Neuronal stem cell (in vitro differentiated cells): ENCODE data around the gene CDH20.

ENCODE experiments used
- DNase-seq: peaks from one replicate; pipeline ENCODE4 v3.0.0-alpha.2; 2013; ENCODE audit warnings: low spot score
- H2AFZ ChIP-seq: one replicate; pipeline ENCODE4 v1.6.1; 2013; ENCODE audit warnings: mild to moderate bottlenecking, low read length, inconsistent platforms
- H2AK5ac ChIP-seq: 2 replicates; pipeline ENCODE4 v1.6.1; 2013; ENCODE audit warnings: low read depth, mild to moderate bottlenecking, inconsistent platforms, low read length, moderate library complexity, mixed read lengths
- H2BK120ac ChIP-seq: 2 replicates; pipeline ENCODE4 v1.6.1; 2013; ENCODE audit warnings: low read depth, mild to moderate bottlenecking, inconsistent platforms, low read length, moderate library complexity, mixed read lengths
- H2BK12ac ChIP-seq: one replicate; pipeline ENCODE4 v1.6.1; 2013; ENCODE audit warnings: low read length, inconsistent platforms
- H2BK15ac ChIP-seq: 2 replicates; pipeline ENCODE4 v1.6.1; 2013; ENCODE audit warnings: mild to moderate bottlenecking, low read length, inconsistent platforms, mixed read lengths
- H2BK5ac ChIP-seq: one replicate; pipeline ENCODE4 v1.6.1; 2013; ENCODE audit warnings: inconsistent platforms, mild to moderate bottlenecking, low read length, moderate library complexity
- H3K14ac ChIP-seq: one replicate; pipeline ENCODE4 v1.6.1; 2013; ENCODE audit warnings: low read length, inconsistent platforms
- H3K18ac ChIP-seq: 2 replicates; pipeline ENCODE4 v1.6.1; 2013; ENCODE audit warnings: low read length, inconsistent platforms
- H3K23ac ChIP-seq: 2 replicates; pipeline ENCODE4 v1.6.1; 2013; ENCODE audit warnings: low read depth, mild to moderate bottlenecking, mixed read lengths, low read length, inconsistent platforms; ENCODE audit not compliant: poor library complexity
- H3K27ac ChIP-seq: replicated peaks from 3 replicates; pipeline ENCODE4 v1.5.1; 2013; ENCODE audit warnings: low read length, inconsistent platforms
- H3K27me3 ChIP-seq, 3 experiments: 2 replicates each; pipeline ENCODE4 v1.6.1; 2013; ENCODE audit warnings: low read length in 3 of 3, mild to moderate bottlenecking in 2 of 3, inconsistent platforms in 1 of 3, low read depth in 1 of 3, mixed read lengths in 1 of 3, moderate library complexity in 1 of 3; ENCODE audit not compliant: control insufficient read depth in 3 of 3, insufficient read depth in 3 of 3
- H3K36me3 ChIP-seq, 2 donors: replicated peaks in 1 of 2; 2 replicates each; pipeline ENCODE4 v1.6.1; 2013; ENCODE audit warnings: low read length in 2 of 2; ENCODE audit not compliant: control insufficient read depth in 2 of 2, insufficient read depth in 2 of 2
- H3K4ac ChIP-seq: 2 replicates; pipeline ENCODE4 v1.6.1; 2013; ENCODE audit warnings: inconsistent platforms, mild to moderate bottlenecking, low read length, moderate library complexity
- H3K4me1 ChIP-seq, 2 donors: 1 replicate in 1 of 2; 2 replicates in 1 of 2; pipeline ENCODE4 v1.6.1; 2013; ENCODE audit warnings: low read length in 2 of 2, low read depth in 1 of 2; ENCODE audit not compliant: control insufficient read depth in 2 of 2, insufficient read depth in 1 of 2
- H3K4me2 ChIP-seq: one replicate; pipeline ENCODE4 v1.6.1; 2013; ENCODE audit warnings: mild to moderate bottlenecking, low read length, inconsistent platforms; ENCODE audit not compliant: insufficient read depth, poor library complexity, severe bottlenecking
- H3K4me3 ChIP-seq, 2 donors: 2 replicates each; pipeline ENCODE4 v1.5.1; 2013; ENCODE audit warnings: low read length in 2 of 2, mild to moderate bottlenecking in 2 of 2, inconsistent platforms in 1 of 2, moderate library complexity in 1 of 2
- H3K79me1 ChIP-seq: one replicate; pipeline ENCODE4 v1.6.1; 2013; ENCODE audit warnings: low read depth, mild to moderate bottlenecking, inconsistent platforms, low read length, moderate library complexity
- H3K9ac ChIP-seq: one replicate; pipeline ENCODE4 v1.6.1; 2013; ENCODE audit warnings: mild to moderate bottlenecking, low read depth, low read length, inconsistent platforms; ENCODE audit not compliant: poor library complexity
- H3K9me3 ChIP-seq, 2 donors: replicated peaks in 1 of 2; 2 replicates each; pipeline versions ENCODE3 to v1.6.1; 2013; ENCODE audit warnings: low read length in 2 of 2, mild to moderate bottlenecking in 2 of 2, inconsistent platforms in 1 of 2, low read depth in 1 of 2, mixed read lengths in 1 of 2, moderate library complexity in 1 of 2; ENCODE audit not compliant: control insufficient read depth in 2 of 2, insufficient read depth in 1 of 2
- H4K8ac ChIP-seq: one replicate; pipeline ENCODE4 v1.6.1; 2013; ENCODE audit warnings: low read depth, mild to moderate bottlenecking, inconsistent platforms, low read length, moderate library complexity
- H4K91ac ChIP-seq: one replicate; pipeline ENCODE4 v1.6.1; 2013; ENCODE audit warnings: low read length, low read depth, mild to moderate bottlenecking, inconsistent platforms; ENCODE audit not compliant: poor library complexity
- WGBS, 2 donors: extraction: QIAGEN DNeasy Blood & Tissue Kit; methylation state at CpG; one replicate each; pipeline ENCODE4 v1.1.7; 2013; ENCODE audit warnings: missing lambda C conversion rate in 2 of 2, mixed read lengths in 1 of 2; ENCODE audit not compliant: insufficient read length in 2 of 2, insufficient replicate concordance in 1 of 2; ENCODE audit errors: extremely low coverage in 2 of 2; 5-methylcytosine and 5-hydroxymethylcytosine counted together

The CDH20 gene

DNA sequence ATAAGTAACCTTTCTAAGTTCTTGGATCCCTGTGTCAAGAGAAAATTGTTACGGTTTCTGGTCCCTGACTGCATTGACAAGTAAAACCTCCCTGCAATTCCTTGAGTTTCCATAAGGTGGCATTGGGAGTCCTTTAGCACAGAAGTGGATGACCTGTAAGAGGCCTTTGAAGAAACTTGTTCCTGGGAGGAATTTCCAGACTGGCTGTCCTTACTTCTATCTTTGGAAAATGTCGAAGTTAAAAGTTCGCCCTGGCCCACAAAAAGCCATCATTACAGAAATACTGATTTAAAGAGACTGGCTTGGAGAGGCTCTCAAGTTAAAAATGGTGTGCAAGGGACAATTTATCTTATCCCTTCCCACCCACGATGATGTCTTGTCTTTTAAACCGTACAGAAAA lies 218.4 kb downstream of the CDH20 start:
- Histone ChIP-seq H3K18ac (no peak overlapping the region), H4K91ac (no peak overlapping the region), H3K4me1 (peaks cover 0 to 4% of the 10 kb centered on the region in 2 donors), H3K36me3 (peaks cover 0 to 46% of the 10 kb centered on the region in 2 donors), H3K4me2 (no peak overlapping the region), H3K14ac (no peak overlapping the region), H4K8ac (no peak overlapping the region), H2BK15ac (no peak overlapping the region), H3K9me3 (peaks cover 1 to 7% of the 10 kb centered on the region in 2 donors), H3K9ac (no peak overlapping the region), H3K4me3 (no peak overlapping the region), H2AFZ (peak overlapping the region; percentile 76), H3K4ac (no peak overlapping the region), H3K27ac (no peak overlapping the region), H2BK120ac (no peak overlapping the region), H2BK5ac (no peak overlapping the region), H3K79me1 (peaks cover 3% of the 10 kb centered on the region), H3K23ac (no peak overlapping the region), H2BK12ac (no peak overlapping the region), H2AK5ac (no peak overlapping the region), H3K27me3 (no peaks in the 10 kb centered on the region)
- no CpG with 5 or more reads among the region's 5 CpGs for WGBS, 2 donors
- DNase-seq = peak; percentile 65

- H3K18ac ChIP-seq = no peak overlapping the region
- no peak overlapping the region for H3K4me2 ChIP-seq
- peaks cover 0 to 4% of the 10 kb centered on the region in 2 donors for H3K4me1 ChIP-seq
- no peak overlapping the region for H2BK120ac ChIP-seq
- no peak overlapping the region for H2AK5ac ChIP-seq
- no CpG with 5 or more reads among the region's 4 CpGs for WGBS, 2 donors
- no peak overlapping the region for H2BK12ac ChIP-seq
- no peaks in the 10 kb centered on the region for H3K27me3 ChIP-seq
- H4K91ac ChIP-seq = no peak overlapping the region
- no peak overlapping the region for H2AFZ ChIP-seq
- no peak overlapping the region for H3K4me3 ChIP-seq
- peaks cover 3% of the 10 kb centered on the region for H3K79me1 ChIP-seq
- DNase-seq = no peak
- H4K8ac ChIP-seq = no peak overlapping the region
- H2BK15ac ChIP-seq = no peak overlapping the region
- no peak overlapping the region for H3K9ac ChIP-seq
- no peak overlapping the region for H2BK5ac ChIP-seq
- H3K14ac ChIP-seq = no peak overlapping the region
- no peak overlapping the region for H3K4ac ChIP-seq
- no peak overlapping the region for H3K27ac ChIP-seq
- H3K9me3 ChIP-seq = peaks cover 1 to 7% of the 10 kb centered on the region in 2 donors
- no peak overlapping the region for H3K23ac ChIP-seq
- H3K36me3 ChIP-seq = peaks cover 0 to 43% of the 10 kb centered on the region in 2 donors
Measured at GRCh38 chr18:61553045-61553659, 219.9 kb downstream of the CDH20 start.

DNA sequence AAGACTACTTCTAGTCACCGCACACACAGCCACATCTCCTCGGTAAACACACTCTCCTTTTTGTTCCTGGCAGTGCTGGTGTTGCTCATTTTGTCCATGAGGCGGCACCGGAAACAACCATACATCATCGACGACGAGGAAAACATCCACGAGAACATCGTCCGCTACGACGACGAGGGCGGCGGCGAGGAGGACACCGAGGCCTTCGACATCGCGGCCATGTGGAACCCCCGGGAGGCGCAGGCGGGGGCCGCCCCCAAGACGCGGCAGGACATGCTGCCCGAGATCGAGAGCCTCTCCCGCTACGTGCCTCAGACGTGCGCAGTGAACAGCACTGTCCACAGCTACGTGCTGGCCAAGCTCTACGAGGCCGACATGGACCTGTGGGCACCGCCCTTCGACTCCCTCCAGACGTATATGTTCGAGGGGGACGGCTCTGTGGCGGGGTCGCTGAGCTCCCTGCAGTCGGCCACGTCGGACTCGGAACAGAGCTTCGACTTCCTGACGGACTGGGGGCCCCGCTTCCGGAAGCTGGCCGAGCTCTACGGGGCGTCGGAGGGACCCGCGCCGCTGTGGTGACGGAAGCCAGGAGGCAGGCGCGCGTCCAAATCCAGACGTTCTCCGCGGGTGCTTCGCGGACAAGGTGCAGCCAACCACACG lies 221.0 kb downstream of the CDH20 start:
- DNase-seq = no peak
- Histone ChIP-seq H3K23ac (peak overlapping the region; percentile 96), H3K27me3 (no peaks in the 10 kb centered on the region), H4K91ac (no peak overlapping the region), H2AFZ (no peak overlapping the region), H3K79me1 (peaks cover 3% of the 10 kb centered on the region), H4K8ac (no peak overlapping the region), H2BK15ac (no peak overlapping the region), H3K4me3 (no peak overlapping the region), H3K4me2 (no peak overlapping the region), H3K9me3 (peaks cover 1 to 4% of the 10 kb centered on the region in 2 donors), H2AK5ac (peak overlapping the region; percentile 86), H3K9ac (no peak overlapping the region), H3K14ac (peak overlapping the region; percentile 97), H2BK5ac (peak overlapping the region; percentile 78), H3K4ac (no peak overlapping the region), H2BK12ac (peak overlapping the region; percentile 46), H2BK120ac (no peak overlapping the region), H3K18ac (peak overlapping the region; percentile 88), H3K36me3 (peaks cover 0 to 36% of the 10 kb centered on the region in 2 donors), H3K4me1 (peaks cover 0 to 3% of the 10 kb centered on the region in 2 donors), H3K27ac (no peak overlapping the region)
- WGBS, 2 donors = no CpG with 5 or more reads among the region's 67 CpGs

DNA sequence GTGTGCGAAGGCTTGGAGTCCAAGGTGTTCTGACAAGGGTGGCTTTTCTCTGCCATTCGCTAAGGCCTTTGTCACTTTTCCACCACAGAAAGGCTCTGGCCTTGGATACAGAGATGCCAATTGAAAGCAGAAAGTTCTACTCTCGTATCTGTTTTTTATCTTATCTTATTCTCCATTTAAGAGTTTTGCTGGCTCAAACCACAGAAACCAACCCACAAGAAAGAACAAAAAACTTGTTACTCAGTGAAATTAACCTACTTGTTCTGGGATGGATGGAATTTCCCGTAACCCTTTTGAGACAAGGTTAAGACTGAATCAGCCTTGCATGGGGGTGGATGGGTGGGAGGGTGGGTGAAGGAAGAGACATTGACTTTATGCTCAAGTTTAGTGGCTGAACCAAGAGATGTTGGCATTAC lies 221.7 kb downstream of the CDH20 start:
- Histone ChIP-seq H2BK15ac (no peak overlapping the region), H2AK5ac (no peak overlapping the region), H2BK12ac (no peak overlapping the region), H2BK5ac (no peak overlapping the region), H3K18ac (no peak overlapping the region), H2AFZ (no peak overlapping the region), H3K4me1 (no peaks in the 10 kb centered on the region), H3K79me1 (peaks cover 3% of the 10 kb centered on the region), H3K36me3 (peaks cover 0 to 36% of the 10 kb centered on the region in 2 donors), H3K27me3 (no peaks in the 10 kb centered on the region), H3K23ac (no peak overlapping the region), H4K91ac (no peak overlapping the region), H3K14ac (no peak overlapping the region), H3K4ac (no peak overlapping the region), H3K9ac (no peak overlapping the region), H3K4me2 (no peak overlapping the region), H2BK120ac (no peak overlapping the region), H3K9me3 (peaks cover 1 to 4% of the 10 kb centered on the region in 2 donors), H4K8ac (no peak overlapping the region), H3K4me3 (no peak overlapping the region), H3K27ac (no peak overlapping the region)
- no peak for DNase-seq
- no CpG with 5 or more reads among the region's 4 CpGs for WGBS, 2 donors
